Measurements from ENCODE around the gene ZNF217.

Gene ZNF217

GRCh38 chr20:53576195-53576580, 17.5 kb downstream of the ZNF217 start:
- TF ChIP-seq, protein P1, sequence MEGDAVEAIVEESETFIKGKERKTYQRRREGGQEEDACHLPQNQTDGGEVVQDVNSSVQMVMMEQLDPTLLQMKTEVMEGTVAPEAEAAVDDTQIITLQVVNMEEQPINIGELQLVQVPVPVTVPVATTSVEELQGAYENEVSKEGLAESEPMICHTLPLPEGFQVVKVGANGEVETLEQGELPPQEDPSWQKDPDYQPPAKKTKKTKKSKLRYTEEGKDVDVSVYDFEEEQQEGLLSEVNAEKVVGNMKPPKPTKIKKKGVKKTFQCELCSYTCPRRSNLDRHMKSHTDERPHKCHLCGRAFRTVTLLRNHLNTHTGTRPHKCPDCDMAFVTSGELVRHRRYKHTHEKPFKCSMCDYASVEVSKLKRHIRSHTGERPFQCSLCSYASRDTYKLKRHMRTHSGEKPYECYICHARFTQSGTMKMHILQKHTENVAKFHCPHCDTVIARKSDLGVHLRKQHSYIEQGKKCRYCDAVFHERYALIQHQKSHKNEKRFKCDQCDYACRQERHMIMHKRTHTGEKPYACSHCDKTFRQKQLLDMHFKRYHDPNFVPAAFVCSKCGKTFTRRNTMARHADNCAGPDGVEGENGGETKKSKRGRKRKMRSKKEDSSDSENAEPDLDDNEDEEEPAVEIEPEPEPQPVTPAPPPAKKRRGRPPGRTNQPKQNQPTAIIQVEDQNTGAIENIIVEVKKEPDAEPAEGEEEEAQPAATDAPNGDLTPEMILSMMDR (IDR thresholded peaks at IDR 0.05; ENCODE audit: low read depth, low read length, missing control alignments), result no peak
- in situ Hi-C loops (cut with HindIII; ENCODE audit: low sequenced_read_pairs), result loop anchor here (25.0 kb wide), 1 partner anchor 361 kb away; no protein-coding TSS in a partner anchor
- no peak for DNase-seq (ENCODE audit: low read depth)
- H3K4me3 ChIP-seq (ENCODE audit: low read depth, low read length), result no peak overlapping the region

DNA sequence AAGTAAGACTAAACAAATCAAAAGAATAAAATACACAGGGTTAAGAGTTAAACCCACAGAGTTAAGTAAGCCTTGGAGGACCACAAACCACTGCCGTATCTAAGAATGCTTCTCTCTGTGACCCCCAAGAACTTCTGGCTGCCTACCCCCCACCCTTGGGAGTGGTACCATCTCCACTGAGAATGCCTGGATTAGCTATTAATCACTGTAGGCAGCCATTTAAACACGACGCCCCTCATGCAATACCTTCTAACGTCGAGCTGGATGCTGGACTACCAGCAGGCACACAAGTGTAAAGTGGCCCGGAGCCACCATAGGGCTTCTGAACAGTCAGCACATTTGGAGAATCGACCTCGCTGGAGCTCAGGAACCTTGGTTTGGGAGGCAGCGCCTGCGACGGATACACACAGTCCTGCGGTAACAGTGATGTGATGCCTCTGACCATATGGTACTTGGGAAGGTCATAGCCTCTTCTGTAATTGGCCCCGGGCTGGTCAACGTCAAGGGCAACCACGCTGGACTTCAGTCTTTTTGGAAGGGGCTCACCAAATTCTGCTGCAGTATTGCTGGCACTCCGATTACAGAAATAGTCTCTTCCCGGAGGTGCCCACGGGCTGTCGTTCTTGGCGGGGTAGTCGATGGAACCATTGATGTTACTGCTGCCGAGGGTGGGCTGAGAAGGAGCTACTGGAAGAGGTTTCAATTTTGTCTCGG, 18.0 kb downstream of the ZNF217 start:
- DNase-seq (ENCODE audit: low read depth), result no peak
- TF ChIP-seq, protein P1 (IDR thresholded peaks at IDR 0.05; ENCODE audit: low read depth, low read length, missing control alignments), result no peak
- H3K4me3 ChIP-seq (ENCODE audit: low read depth, low read length), result no peak overlapping the region
- in situ Hi-C loops (cut with HindIII; ENCODE audit: low sequenced_read_pairs), result loop anchor here (25.0 kb wide), 1 partner anchor 362 kb away; no protein-coding TSS in a partner anchor

DNA sequence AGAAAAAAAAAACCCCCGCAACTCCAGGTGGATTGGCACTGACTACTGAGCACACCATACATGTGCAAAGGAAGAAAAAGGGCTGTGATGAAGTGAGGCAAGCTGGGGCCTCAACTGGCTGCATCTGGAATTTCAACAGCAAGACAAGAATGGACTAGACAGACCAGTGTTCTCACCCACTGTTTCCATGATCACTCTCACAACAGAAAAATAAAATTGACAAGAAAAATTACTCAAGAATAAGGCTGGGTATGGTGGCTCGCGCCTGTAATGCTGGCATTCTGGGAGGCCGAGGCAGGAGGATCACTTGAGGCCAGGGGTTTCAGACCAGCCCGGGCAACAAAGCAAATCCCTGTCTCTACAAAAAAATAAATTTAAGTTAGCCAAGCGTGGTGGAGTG, 18.8 kb downstream of the ZNF217 start:
- in situ Hi-C loops (cut with HindIII; ENCODE audit: low sequenced_read_pairs), result loop anchor here (25.0 kb wide), 1 partner anchor 362 kb away; no protein-coding TSS in a partner anchor
- DNase-seq (ENCODE audit: low read depth), result no peak
- no peak overlapping the region for H3K4me3 ChIP-seq (ENCODE audit: low read depth, low read length)
- TF ChIP-seq, protein P1 (IDR thresholded peaks at IDR 0.05; ENCODE audit: low read depth, low read length, missing control alignments), result no peak

DNA sequence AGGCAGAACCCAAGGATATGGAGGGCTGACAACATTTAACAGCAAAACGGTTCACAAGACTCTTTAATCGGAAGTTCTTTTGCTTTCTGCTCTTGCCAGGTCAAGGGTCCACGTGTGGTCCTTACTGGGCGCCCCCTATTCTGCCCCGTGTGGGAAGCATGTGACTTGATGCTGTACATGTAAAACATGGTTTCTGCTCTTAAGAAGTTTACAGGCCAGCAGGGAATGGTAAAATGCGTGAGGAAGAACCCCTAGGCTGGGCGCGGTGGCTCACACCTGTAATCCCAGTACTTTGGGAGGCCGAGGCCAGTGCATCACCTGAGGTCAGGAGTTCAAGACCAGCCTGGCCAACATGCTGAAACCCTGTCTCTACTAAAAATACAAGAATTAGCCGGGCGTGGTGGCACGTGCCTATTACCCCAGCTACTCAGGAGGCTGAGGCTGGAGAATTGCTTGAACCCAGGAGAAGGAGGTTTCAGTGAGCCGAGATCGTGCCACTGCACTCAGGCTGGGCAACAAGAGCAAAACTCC, 19.3 kb downstream of the ZNF217 start:
- TF ChIP-seq, protein P1 (IDR thresholded peaks at IDR 0.05; ENCODE audit: low read depth, low read length, missing control alignments), result no peak
- in situ Hi-C loops (cut with HindIII; ENCODE audit: low sequenced_read_pairs), result no loop called here
- DNase-seq (ENCODE audit: low read depth), result no peak
- H3K4me3 ChIP-seq (ENCODE audit: low read depth, low read length), result no peak overlapping the region

- no peak overlapping the region for H3K4me3 ChIP-seq (ENCODE audit: low read depth, low read length)
- DNase-seq (ENCODE audit: low read depth), result no peak
- in situ Hi-C loops (cut with HindIII; ENCODE audit: low sequenced_read_pairs), result no loop called here
- TF ChIP-seq, protein P1 (IDR thresholded peaks at IDR 0.05; ENCODE audit: low read depth, low read length, missing control alignments), result no peak
Measured at GRCh38 chr20:53571555-53572286, 21.9 kb downstream of the ZNF217 start.

GRCh38 chr20:53570446-53571276, 23.0 kb downstream of the ZNF217 start:
- TF ChIP-seq, protein P1 (IDR thresholded peaks at IDR 0.05; ENCODE audit: low read depth, low read length, missing control alignments), result no peak
- no peak overlapping the region for H3K4me3 ChIP-seq (ENCODE audit: low read depth, low read length)
- DNase-seq (ENCODE audit: low read depth), result no peak
- in situ Hi-C loops (cut with HindIII; ENCODE audit: low sequenced_read_pairs), result no loop called here
